GM23338 (cell line): Measurements from ENCODE around the gene VAMP8.

Source experiments
- CREB1 ChIP-seq: fragments of 250-450 bp; sonication (Bioruptor Pico); IDR thresholded peaks from 2 replicates; pipeline ENCODE4 v1.5.0; 2020; ENCODE audit warnings: low read depth, mild to moderate bottlenecking, moderate library complexity
- EZH2 ChIP-seq: fragments of 200-600 bp; sonication (generic); IDR thresholded peaks from one replicate; pipeline ENCODE4 v1.8.0; 2017; ENCODE audit warnings: antibody characterized with exemption, mild to moderate bottlenecking, low read depth; ENCODE audit not compliant: unreplicated experiment
- EZH2phosphoT487 ChIP-seq: fragments of 200-600 bp; sonication (generic); IDR thresholded peaks from one replicate; pipeline ENCODE4 v1.8.1; 2018; ENCODE audit warnings: antibody characterized with exemption; ENCODE audit not compliant: unreplicated experiment
- JUNB ChIP-seq: IDR thresholded peaks from one replicate; pipeline ENCODE4 v1.6.1; 2016; ENCODE audit warnings: antibody characterized with exemption; ENCODE audit not compliant: unreplicated experiment
- NANOG ChIP-seq: IDR thresholded peaks from 2 replicates; pipeline ENCODE4 v1.6.1; 2016; ENCODE audit warnings: antibody characterized with exemption, borderline replicate concordance
- POLR2AphosphoS5 ChIP-seq: IDR thresholded peaks from 2 replicates; pipeline ENCODE4 v1.6.1; 2016; ENCODE audit warnings: antibody characterized with exemption, low read depth
- STAT1 ChIP-seq: IDR thresholded peaks from one replicate; pipeline ENCODE4 v1.6.1; 2016; ENCODE audit warnings: antibody characterized with exemption; ENCODE audit not compliant: unreplicated experiment
- ZNF114 ChIP-seq: fragments of 250-450 bp; sonication (Bioruptor Pico); IDR thresholded peaks from 2 replicates; pipeline ENCODE4 v1.5.0; 2020; ENCODE audit warnings: mild to moderate bottlenecking, moderate library complexity
- ZNF331 ChIP-seq: fragments of 250-450 bp; sonication (Bioruptor Pico); IDR thresholded peaks from 2 replicates; pipeline ENCODE4 v1.5.0; 2020; ENCODE audit warnings: low read depth, mild to moderate bottlenecking, moderate library complexity
- TF ChIP-seq, protein P1 (sequence below), 2 experiments: fragments of 200-600 bp in 1 of 2; sonication (generic) in 1 of 2; conservative IDR thresholded peaks; 2 replicates each; pipeline versions ENCODE4 v1.5.1 to v1.6.1; 2016 to 2017; ENCODE audit warnings: antibody characterized with exemption in 2 of 2, low read depth in 2 of 2, mild to moderate bottlenecking in 2 of 2, moderate library complexity in 1 of 2
- TF ChIP-seq, protein P2 (sequence below): IDR thresholded peaks from one replicate; pipeline ENCODE4 v1.6.1; 2018; ENCODE audit warnings: antibody characterized with exemption; ENCODE audit not compliant: unreplicated experiment
- TF ChIP-seq, protein P3 (sequence below): fragments of 250-450 bp; sonication (Bioruptor Pico); IDR thresholded peaks from 2 replicates; pipeline ENCODE4 v1.5.0; 2020; ENCODE audit warnings: mild to moderate bottlenecking, moderate library complexity
- TF ChIP-seq, protein P4 (sequence below): IDR thresholded peaks from 2 replicates; pipeline ENCODE4 v1.6.1; 2016; ENCODE audit warnings: antibody characterized with exemption

DNA sequence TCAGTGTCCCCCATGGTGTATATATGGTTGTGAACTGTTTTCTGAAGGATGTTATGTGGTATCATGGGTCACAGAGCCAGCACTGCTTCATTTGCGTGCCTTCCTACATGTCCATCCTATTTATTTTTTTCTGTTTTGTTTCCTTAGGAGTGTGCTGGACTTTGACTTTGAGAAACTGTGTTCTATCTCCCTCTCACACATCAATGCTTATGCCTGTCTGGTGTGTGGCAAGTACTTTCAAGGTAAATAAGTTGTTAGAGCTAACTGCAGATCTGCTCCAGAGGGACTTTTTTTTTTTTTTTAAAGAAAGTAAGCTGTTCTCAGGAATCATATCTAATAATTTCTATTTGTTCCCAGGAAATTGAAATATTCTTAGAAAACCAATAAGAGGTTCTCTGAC lies 44.0 kb downstream of the VAMP8 start:
- TF ChIP-seq, protein P1, sequence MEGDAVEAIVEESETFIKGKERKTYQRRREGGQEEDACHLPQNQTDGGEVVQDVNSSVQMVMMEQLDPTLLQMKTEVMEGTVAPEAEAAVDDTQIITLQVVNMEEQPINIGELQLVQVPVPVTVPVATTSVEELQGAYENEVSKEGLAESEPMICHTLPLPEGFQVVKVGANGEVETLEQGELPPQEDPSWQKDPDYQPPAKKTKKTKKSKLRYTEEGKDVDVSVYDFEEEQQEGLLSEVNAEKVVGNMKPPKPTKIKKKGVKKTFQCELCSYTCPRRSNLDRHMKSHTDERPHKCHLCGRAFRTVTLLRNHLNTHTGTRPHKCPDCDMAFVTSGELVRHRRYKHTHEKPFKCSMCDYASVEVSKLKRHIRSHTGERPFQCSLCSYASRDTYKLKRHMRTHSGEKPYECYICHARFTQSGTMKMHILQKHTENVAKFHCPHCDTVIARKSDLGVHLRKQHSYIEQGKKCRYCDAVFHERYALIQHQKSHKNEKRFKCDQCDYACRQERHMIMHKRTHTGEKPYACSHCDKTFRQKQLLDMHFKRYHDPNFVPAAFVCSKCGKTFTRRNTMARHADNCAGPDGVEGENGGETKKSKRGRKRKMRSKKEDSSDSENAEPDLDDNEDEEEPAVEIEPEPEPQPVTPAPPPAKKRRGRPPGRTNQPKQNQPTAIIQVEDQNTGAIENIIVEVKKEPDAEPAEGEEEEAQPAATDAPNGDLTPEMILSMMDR (conservative IDR thresholded peaks at IDR 0.05; ENCODE audit: low read depth in 2 of 2): no peak
- no peak for TF ChIP-seq EZH2
- TF ChIP-seq POLR2AphosphoS5: no peak
- TF ChIP-seq, protein P2, sequence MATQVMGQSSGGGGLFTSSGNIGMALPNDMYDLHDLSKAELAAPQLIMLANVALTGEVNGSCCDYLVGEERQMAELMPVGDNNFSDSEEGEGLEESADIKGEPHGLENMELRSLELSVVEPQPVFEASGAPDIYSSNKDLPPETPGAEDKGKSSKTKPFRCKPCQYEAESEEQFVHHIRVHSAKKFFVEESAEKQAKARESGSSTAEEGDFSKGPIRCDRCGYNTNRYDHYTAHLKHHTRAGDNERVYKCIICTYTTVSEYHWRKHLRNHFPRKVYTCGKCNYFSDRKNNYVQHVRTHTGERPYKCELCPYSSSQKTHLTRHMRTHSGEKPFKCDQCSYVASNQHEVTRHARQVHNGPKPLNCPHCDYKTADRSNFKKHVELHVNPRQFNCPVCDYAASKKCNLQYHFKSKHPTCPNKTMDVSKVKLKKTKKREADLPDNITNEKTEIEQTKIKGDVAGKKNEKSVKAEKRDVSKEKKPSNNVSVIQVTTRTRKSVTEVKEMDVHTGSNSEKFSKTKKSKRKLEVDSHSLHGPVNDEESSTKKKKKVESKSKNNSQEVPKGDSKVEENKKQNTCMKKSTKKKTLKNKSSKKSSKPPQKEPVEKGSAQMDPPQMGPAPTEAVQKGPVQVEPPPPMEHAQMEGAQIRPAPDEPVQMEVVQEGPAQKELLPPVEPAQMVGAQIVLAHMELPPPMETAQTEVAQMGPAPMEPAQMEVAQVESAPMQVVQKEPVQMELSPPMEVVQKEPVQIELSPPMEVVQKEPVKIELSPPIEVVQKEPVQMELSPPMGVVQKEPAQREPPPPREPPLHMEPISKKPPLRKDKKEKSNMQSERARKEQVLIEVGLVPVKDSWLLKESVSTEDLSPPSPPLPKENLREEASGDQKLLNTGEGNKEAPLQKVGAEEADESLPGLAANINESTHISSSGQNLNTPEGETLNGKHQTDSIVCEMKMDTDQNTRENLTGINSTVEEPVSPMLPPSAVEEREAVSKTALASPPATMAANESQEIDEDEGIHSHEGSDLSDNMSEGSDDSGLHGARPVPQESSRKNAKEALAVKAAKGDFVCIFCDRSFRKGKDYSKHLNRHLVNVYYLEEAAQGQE: no peak
- no peak for TF ChIP-seq EZH2phosphoT487
- TF ChIP-seq, protein P3, sequence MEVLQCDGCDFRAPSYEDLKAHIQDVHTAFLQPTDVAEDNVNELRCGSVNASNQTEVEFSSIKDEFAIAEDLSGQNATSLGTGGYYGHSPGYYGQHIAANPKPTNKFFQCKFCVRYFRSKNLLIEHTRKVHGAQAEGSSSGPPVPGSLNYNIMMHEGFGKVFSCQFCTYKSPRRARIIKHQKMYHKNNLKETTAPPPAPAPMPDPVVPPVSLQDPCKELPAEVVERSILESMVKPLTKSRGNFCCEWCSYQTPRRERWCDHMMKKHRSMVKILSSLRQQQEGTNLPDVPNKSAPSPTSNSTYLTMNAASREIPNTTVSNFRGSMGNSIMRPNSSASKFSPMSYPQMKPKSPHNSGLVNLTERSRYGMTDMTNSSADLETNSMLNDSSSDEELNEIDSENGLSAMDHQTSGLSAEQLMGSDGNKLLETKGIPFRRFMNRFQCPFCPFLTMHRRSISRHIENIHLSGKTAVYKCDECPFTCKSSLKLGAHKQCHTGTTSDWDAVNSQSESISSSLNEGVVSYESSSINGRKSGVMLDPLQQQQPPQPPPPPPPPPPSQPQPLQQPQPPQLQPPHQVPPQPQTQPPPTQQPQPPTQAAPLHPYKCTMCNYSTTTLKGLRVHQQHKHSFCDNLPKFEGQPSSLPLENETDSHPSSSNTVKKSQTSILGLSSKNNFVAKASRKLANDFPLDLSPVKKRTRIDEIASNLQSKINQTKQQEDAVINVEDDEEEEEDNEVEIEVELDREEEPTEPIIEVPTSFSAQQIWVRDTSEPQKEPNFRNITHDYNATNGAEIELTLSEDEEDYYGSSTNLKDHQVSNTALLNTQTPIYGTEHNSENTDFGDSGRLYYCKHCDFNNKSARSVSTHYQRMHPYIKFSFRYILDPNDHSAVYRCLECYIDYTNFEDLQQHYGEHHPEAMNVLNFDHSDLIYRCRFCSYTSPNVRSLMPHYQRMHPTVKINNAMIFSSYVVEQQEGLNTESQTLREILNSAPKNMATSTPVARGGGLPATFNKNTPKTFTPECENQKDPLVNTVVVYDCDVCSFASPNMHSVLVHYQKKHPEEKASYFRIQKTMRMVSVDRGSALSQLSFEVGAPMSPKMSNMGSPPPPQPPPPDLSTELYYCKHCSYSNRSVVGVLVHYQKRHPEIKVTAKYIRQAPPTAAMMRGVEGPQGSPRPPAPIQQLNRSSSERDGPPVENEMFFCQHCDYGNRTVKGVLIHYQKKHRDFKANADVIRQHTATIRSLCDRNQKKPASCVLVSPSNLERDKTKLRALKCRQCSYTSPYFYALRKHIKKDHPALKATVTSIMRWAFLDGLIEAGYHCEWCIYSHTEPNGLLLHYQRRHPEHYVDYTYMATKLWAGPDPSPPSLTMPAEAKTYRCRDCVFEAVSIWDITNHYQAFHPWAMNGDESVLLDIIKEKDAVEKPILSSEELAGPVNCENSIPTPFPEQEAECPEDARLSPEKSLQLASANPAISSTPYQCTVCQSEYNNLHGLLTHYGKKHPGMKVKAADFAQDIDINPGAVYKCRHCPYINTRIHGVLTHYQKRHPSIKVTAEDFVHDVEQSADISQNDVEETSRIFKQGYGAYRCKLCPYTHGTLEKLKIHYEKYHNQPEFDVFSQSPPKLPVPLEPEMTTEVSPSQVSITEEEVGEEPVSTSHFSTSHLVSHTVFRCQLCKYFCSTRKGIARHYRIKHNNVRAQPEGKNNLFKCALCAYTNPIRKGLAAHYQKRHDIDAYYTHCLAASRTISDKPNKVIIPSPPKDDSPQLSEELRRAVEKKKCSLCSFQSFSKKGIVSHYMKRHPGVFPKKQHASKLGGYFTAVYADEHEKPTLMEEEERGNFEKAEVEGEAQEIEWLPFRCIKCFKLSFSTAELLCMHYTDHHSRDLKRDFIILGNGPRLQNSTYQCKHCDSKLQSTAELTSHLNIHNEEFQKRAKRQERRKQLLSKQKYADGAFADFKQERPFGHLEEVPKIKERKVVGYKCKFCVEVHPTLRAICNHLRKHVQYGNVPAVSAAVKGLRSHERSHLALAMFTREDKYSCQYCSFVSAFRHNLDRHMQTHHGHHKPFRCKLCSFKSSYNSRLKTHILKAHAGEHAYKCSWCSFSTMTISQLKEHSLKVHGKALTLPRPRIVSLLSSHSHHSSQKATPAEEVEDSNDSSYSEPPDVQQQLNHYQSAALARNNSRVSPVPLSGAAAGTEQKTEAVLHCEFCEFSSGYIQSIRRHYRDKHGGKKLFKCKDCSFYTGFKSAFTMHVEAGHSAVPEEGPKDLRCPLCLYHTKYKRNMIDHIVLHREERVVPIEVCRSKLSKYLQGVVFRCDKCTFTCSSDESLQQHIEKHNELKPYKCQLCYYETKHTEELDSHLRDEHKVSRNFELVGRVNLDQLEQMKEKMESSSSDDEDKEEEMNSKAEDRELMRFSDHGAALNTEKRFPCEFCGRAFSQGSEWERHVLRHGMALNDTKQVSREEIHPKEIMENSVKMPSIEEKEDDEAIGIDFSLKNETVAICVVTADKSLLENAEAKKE (CRISPR knock-in tag): no peak
- TF ChIP-seq, protein P4, sequence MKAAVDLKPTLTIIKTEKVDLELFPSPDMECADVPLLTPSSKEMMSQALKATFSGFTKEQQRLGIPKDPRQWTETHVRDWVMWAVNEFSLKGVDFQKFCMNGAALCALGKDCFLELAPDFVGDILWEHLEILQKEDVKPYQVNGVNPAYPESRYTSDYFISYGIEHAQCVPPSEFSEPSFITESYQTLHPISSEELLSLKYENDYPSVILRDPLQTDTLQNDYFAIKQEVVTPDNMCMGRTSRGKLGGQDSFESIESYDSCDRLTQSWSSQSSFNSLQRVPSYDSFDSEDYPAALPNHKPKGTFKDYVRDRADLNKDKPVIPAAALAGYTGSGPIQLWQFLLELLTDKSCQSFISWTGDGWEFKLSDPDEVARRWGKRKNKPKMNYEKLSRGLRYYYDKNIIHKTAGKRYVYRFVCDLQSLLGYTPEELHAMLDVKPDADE: no peak
- TF ChIP-seq CREB1: no peak
- TF ChIP-seq ZNF114 (CRISPR knock-in tag): no peak
- no peak for TF ChIP-seq STAT1
- no peak for TF ChIP-seq JUNB
- no peak for TF ChIP-seq NANOG
- TF ChIP-seq ZNF331 (CRISPR knock-in tag): no peak
